ENCODE results near the gene GABARAP. TPM values are rescaled to one million over a fixed set of nuclear protein-coding genes. Genes with fewer than 3 reads are reported as not detected.

Gene GABARAP
- total and polyA plus RNA-seq, 2 of the 13 experiments (the other 11 are each of a cell fraction or from before 2014, with no cell fraction given): 161 to 310 TPM

GRCh38 chr17:7214300-7215135 lies 27.7 kb downstream of the GABARAP start (continued):
- TF ChIP-seq ZBTB40 (IDR thresholded peaks at IDR 0.05) (no peak), ZBTB40 (CRISPR knock-in tag; IDR thresholded peaks at IDR 0.05) (0 out of 2 replicates have a peak, but pooled peaks have one; percentile 26), ZMAT3 (CRISPR knock-in tag; conservative IDR thresholded peaks at IDR 0.05) (no peak), CBX1 (IDR thresholded peaks at IDR 0.05; ENCODE audit: low read depth) (no peak), PRPF4 (IDR thresholded peaks at IDR 0.05; ENCODE audit: low read depth, low read length, poor library complexity, severe bottlenecking) (no peak), ZNF18 (CRISPR knock-in tag; IDR thresholded peaks at IDR 0.05; ENCODE audit: insufficient replicate concordance) (peak; percentile 22), MYPOP (CRISPR knock-in tag; IDR thresholded peaks at IDR 0.05) (no peak), ZNF280B (CRISPR knock-in tag; IDR thresholded peaks at IDR 0.05; ENCODE audit: borderline replicate concordance) (no peak), ZNF510 (CRISPR knock-in tag; IDR thresholded peaks at IDR 0.05; ENCODE audit: low read depth) (no peak), ZNF331 (CRISPR knock-in tag; IDR thresholded peaks at IDR 0.05) (no peak), TARDBP (CRISPR knock-in tag; IDR thresholded peaks at IDR 0.05) (0 out of 2 replicates have a peak, but pooled peaks have one; percentile 39), HINFP (CRISPR knock-in tag; IDR thresholded peaks at IDR 0.05; ENCODE audit: low read depth) (no peak), GTF2F1 (IDR thresholded peaks at IDR 0.05; ENCODE audit: low read length) (no peak)
